Mammary epithelial cell (primary cell): ENCODE measurements around the gene CAV3.

Source experiments
- CTCF ChIP-seq, 2 donors: IDR thresholded peaks in 1 of 2; conservative IDR thresholded peaks in 1 of 2; 2 replicates each; pipeline ENCODE4 v1.5.1; 2011 to 2012; ENCODE audit warnings: inconsistent platforms in 2 of 2, low read length in 2 of 2, mild to moderate bottlenecking in 2 of 2, control low read depth in 1 of 2, low read depth in 1 of 2; ENCODE audit not compliant: insufficient read depth in 1 of 2; ENCODE audit errors: extremely low read depth in 1 of 2
- EZH2 ChIP-seq: IDR thresholded peaks from 2 replicates; pipeline ENCODE4 v1.6.1; 2012; ENCODE audit warnings: low read length, inconsistent platforms, borderline replicate concordance

- TF ChIP-seq CTCF (conservative IDR thresholded peaks at IDR 0.05 in 1 of 2, IDR thresholded peaks at IDR 0.05 in 1 of 2; ENCODE audit: extremely low read depth in 1 of 2, insufficient read depth in 1 of 2, low read depth in 1 of 2, low read length in 2 of 2) (no peak), EZH2 (no peak)
These were observed 26.5 kb downstream of the CAV3 start for GRCh38 chr3:8760091-8760490.
